HCT116 (cell line): Measurements from ENCODE around the gene YAE1. TPM values are rescaled to one million over a fixed set of nuclear protein-coding genes. Genes with fewer than 3 reads are reported as not detected.

Source experiments
- ATAC-seq: fragments of 200-7000 bp; cut with Tn5 transposase; 2 replicates; pipeline ENCODE4 v1.9.1; 2020; ENCODE audit warnings: mild to moderate bottlenecking, moderate library complexity
- BruUV-seq: library from RNA; stranded (reverse); fragments of 400-500 nt; replicated peaks from 2 replicates; lab custom pipeline; 2021; lab: Mats Ljungman, UMichigan
- CTCF ChIA-PET: fragments of 300-600 bp; sonication (Branson Sonifier 250); formaldehyde crosslinking; loops from one replicate; lab custom pipeline; 2021; ENCODE audit warnings: antibody characterized with exemption; lab: Charles Lee
- POLR2A ChIA-PET: fragments of 300-600, 350-600 bp; sonication (Branson Sonifier 250); formaldehyde crosslinking; loops from one replicate; lab custom pipeline; 2021; ENCODE audit warnings: antibody characterized with exemption; lab: Charles Lee
- RAD21 ChIA-PET, 2 experiments: fragments of 300-600 bp; sonication (Branson Sonifier 250); formaldehyde crosslinking; loops; one replicate each; lab custom pipeline; 2023; ENCODE audit warnings: low total read pairs in 2 of 2; ENCODE audit not compliant: uncharacterized antibody in 2 of 2, unreplicated experiment in 2 of 2, low non-redundant PET in 1 of 2; lab: Charles Lee
- DNase-seq: peaks from one replicate; pipeline ENCODE4 v3.0.0-alpha.2; 2010; ENCODE audit warnings: low read depth, low spot score
- H2AFZ ChIP-seq: fragments of 200-600 bp; shearing (Covaris generic), sonication (generic); 2 replicates; pipeline ENCODE4 v1.6.1; 2017; ENCODE audit warnings: low read depth, mixed run types, mixed read lengths, antibody characterized with exemption, low read length; ENCODE audit not compliant: poor library complexity, severe bottlenecking
- H3K27ac ChIP-seq: 2 replicates; pipeline ENCODE4 v1.5.1; 2012; ENCODE audit warnings: low read depth, low read length
- H3K27me3 ChIP-seq: fragments of 200-600 bp; sonication (generic); 2 replicates; pipeline ENCODE4 v1.6.1; 2016; ENCODE audit warnings: mixed run types, low read length, mixed read lengths; ENCODE audit not compliant: insufficient read depth
- H3K36me3 ChIP-seq, 2 experiments: fragments of 200-500 bp in 1 of 2; fragments of 200-600 bp in 1 of 2; sonication (Bioruptor generic) in 1 of 2; sonication (generic) in 1 of 2; 2 replicates each; pipeline versions ENCODE4 v1.5.1 to v1.6.1; 2014 to 2016; ENCODE audit warnings: low read length in 2 of 2, inconsistent platforms in 1 of 2, mixed read lengths in 1 of 2, mixed run types in 1 of 2; ENCODE audit not compliant: insufficient read depth in 2 of 2, control insufficient read depth in 1 of 2
- H3K4me1 ChIP-seq, 2 experiments: fragments of 200-600 bp in 1 of 2; sonication (generic) in 1 of 2; 2 replicates each; pipeline versions ENCODE4 v1.5.1 to v1.6.1; 2012 to 2017; ENCODE audit warnings: low read length in 2 of 2, inconsistent platforms in 1 of 2, mild to moderate bottlenecking in 1 of 2, mixed read lengths in 1 of 2, mixed run types in 1 of 2, moderate library complexity in 1 of 2; ENCODE audit not compliant: insufficient read depth in 2 of 2, control insufficient read depth in 1 of 2
- H3K4me2 ChIP-seq: fragments of 200-600 bp; sonication (generic); 2 replicates; pipeline ENCODE4 v1.6.1; 2017; ENCODE audit warnings: mixed run types, low read length, mixed read lengths
- H3K4me3 ChIP-seq, 2 experiments: fragments of 200-600 bp in 1 of 2; sonication (generic) in 1 of 2; replicated peaks in 1 of 2; 2 replicates each; pipeline ENCODE4 v1.5.1; 2011 to 2016; ENCODE audit warnings: low read length in 2 of 2, control low read depth in 1 of 2, low read depth in 1 of 2, mild to moderate bottlenecking in 1 of 2, mixed read lengths in 1 of 2, mixed run types in 1 of 2
- H3K79me2 ChIP-seq: fragments of 200-600 bp; sonication (generic); 2 replicates; pipeline ENCODE4 v1.6.1; 2017; ENCODE audit warnings: mild to moderate bottlenecking, mixed run types, low read length, moderate library complexity, mixed read lengths; ENCODE audit not compliant: insufficient read depth
- H3K9ac ChIP-seq: fragments of 200-600 bp; sonication (generic); 2 replicates; pipeline ENCODE4 v1.6.1; 2016; ENCODE audit warnings: low read length, mixed read lengths
- H3K9me2 ChIP-seq: fragments of 200-600 bp; sonication (generic), shearing (Covaris generic); 2 replicates; pipeline ENCODE4 v1.6.1; 2017; ENCODE audit warnings: mixed run types, mild to moderate bottlenecking, moderate library complexity; ENCODE audit not compliant: insufficient read depth
- H3K9me3 ChIP-seq, 2 experiments: fragments of 200-500 bp in 1 of 2; fragments of 200-600 bp in 1 of 2; sonication (Bioruptor generic) in 1 of 2; sonication (generic) in 1 of 2; 2 replicates each; pipeline ENCODE4 v1.6.1; 2014 to 2017; ENCODE audit warnings: low read length in 2 of 2, mixed read lengths in 2 of 2, inconsistent platforms in 1 of 2, low read depth in 1 of 2, mild to moderate bottlenecking in 1 of 2, mixed run types in 1 of 2, moderate library complexity in 1 of 2; ENCODE audit not compliant: control insufficient read depth in 1 of 2, insufficient read depth in 1 of 2
- H4K20me1 ChIP-seq: fragments of 200-600 bp; sonication (generic), shearing (Covaris generic); 2 replicates; pipeline ENCODE4 v1.6.1; 2017; ENCODE audit warnings: mixed run types, mild to moderate bottlenecking, moderate library complexity; ENCODE audit not compliant: insufficient read depth
- ATF3 ChIP-seq: IDR thresholded peaks from 2 replicates; pipeline ENCODE4 v1.6.1; 2012
- CBX3 ChIP-seq: IDR thresholded peaks from 2 replicates; pipeline ENCODE4 v1.6.1; 2012; ENCODE audit warnings: low read depth
- CTCF ChIP-seq, 3 experiments: fragments of 200-600 bp in 1 of 3; sonication (generic) in 1 of 3; IDR thresholded peaks in 2 of 3; conservative IDR thresholded peaks in 1 of 3; 2 replicates each; pipeline ENCODE4 v1.5.1; 2012 to 2017; ENCODE audit warnings: low read depth in 2 of 3, low read length in 2 of 3, antibody characterized with exemption in 1 of 3, borderline replicate concordance in 1 of 3, control low read depth in 1 of 3, mild to moderate bottlenecking in 1 of 3, mixed read lengths in 1 of 3, mixed run types in 1 of 3, moderate library complexity in 1 of 3; ENCODE audit not compliant: insufficient read depth in 1 of 3
- EZH2phosphoT487 ChIP-seq: fragments of 200-600 bp; IDR thresholded peaks from 2 replicates; pipeline ENCODE4 v1.6.1; 2018; ENCODE audit warnings: antibody characterized with exemption, borderline replicate concordance
- JUND ChIP-seq: IDR thresholded peaks from 2 replicates; pipeline ENCODE4 v1.6.1; 2012
- MAX ChIP-seq: IDR thresholded peaks from 2 replicates; pipeline ENCODE4 v1.6.1; 2012
- POLR2A ChIP-seq: IDR thresholded peaks from 2 replicates; pipeline ENCODE4 v1.7.0; 2011; ENCODE audit warnings: borderline replicate concordance; ENCODE audit not compliant: insufficient read depth, insufficient read length; ENCODE audit errors: extremely low read depth
- RAD21 ChIP-seq: IDR thresholded peaks from 2 replicates; pipeline ENCODE4 v1.6.1; 2012; ENCODE audit warnings: low read depth, mild to moderate bottlenecking
- REST ChIP-seq: IDR thresholded peaks from 2 replicates; pipeline ENCODE4 v1.6.1; 2012; ENCODE audit warnings: low read depth
- SP1 ChIP-seq: IDR thresholded peaks from 2 replicates; pipeline ENCODE4 v1.6.1; 2012; ENCODE audit warnings: low read depth
- TCF7L2 ChIP-seq: IDR thresholded peaks from 2 replicates; pipeline ENCODE4 v1.7.0; 2011; ENCODE audit warnings: borderline replicate concordance, inconsistent platforms; ENCODE audit not compliant: insufficient read depth, insufficient read length; ENCODE audit errors: extremely low read depth
- YY1 ChIP-seq: IDR thresholded peaks from 2 replicates; pipeline ENCODE4 v1.6.1; 2011; ENCODE audit warnings: low read length, low read depth, moderate library complexity, mild to moderate bottlenecking; ENCODE audit not compliant: insufficient replicate concordance; ENCODE audit errors: extremely low read depth
- ZFX ChIP-seq: fragments of 450-650 bp; IDR thresholded peaks from 2 replicates; pipeline ENCODE4 v1.6.1; 2017
- ZNF274 ChIP-seq: fragments of 200-500 bp; sonication (Bioruptor generic); IDR thresholded peaks from 2 replicates; pipeline ENCODE4 v1.6.1; 2014; ENCODE audit warnings: mild to moderate bottlenecking, low read depth, low read length, inconsistent platforms
- intact Hi-C: fragments of 100-400 bp; cut with micrococcal nuclease; formaldehyde crosslinking; loops from 2 replicates; pipeline ENCODE4 v1.10.0; 2022
- total RNA-seq: library from RNA; stranded (reverse); gene quantifications from one replicate; pipeline ENCODE4 v1.2.1, GENCODE V29; 2021; ENCODE audit not compliant: unreplicated experiment

The YAE1 gene
- total RNA-seq, 1 experiment from 2014 or later = 16.9 TPM

- intact Hi-C loops = no loop called here
- POLR2A ChIA-PET = no interaction called here
Observed at GRCh38 chr7:39516498-39516897, 49.7 kb upstream of the YAE1 start.

More at GRCh38 chr7:39516498-39516897, 49.7 kb upstream of the YAE1 start:
- no peak overlapping the region for H2AFZ ChIP-seq
- H3K9me2 ChIP-seq = no peaks in the 10 kb centered on the region
- no peaks in the 10 kb centered on the region for H3K9me3 ChIP-seq
- no peak overlapping the region for H3K9ac ChIP-seq
- H3K27me3 ChIP-seq = no peaks in the 10 kb centered on the region
- DNase-seq = no peak
- no peak for ATAC-seq
- no peak for TF ChIP-seq JUND
- no peak for TF ChIP-seq TCF7L2
- no peak for TF ChIP-seq RAD21
- no peak for TF ChIP-seq ZFX
- TF ChIP-seq SP1 = no peak
- TF ChIP-seq ATF3 = no peak
- no peak for TF ChIP-seq POLR2A
- no peak for TF ChIP-seq REST
- no peak for TF ChIP-seq ZNF274
- no peak for TF ChIP-seq MAX
- TF ChIP-seq CBX3 = no peak
- TF ChIP-seq YY1 = no peak
- TF ChIP-seq CTCF (IDR thresholded peaks at IDR 0.05 in 2 of 3, conservative IDR thresholded peaks at IDR 0.05 in 1 of 3; ENCODE audit: borderline replicate concordance in 1 of 3, insufficient read depth in 1 of 3, low read depth in 2 of 3, low read length in 2 of 3) = no peak
- TF ChIP-seq EZH2phosphoT487 = no peak
- no TSS peak for BruUV-seq
- ChIA-PET RAD21 (no interaction called here), CTCF (no interaction called here)
- no peak overlapping the region for H3K4me2 ChIP-seq
- H3K79me2 ChIP-seq = no peaks in the 10 kb centered on the region
- no peaks in the 10 kb centered on the region for H4K20me1 ChIP-seq
- no peak overlapping the region for H3K4me3 ChIP-seq
- no peak overlapping the region for H3K27ac ChIP-seq
- H3K36me3 ChIP-seq = no peaks in the 10 kb centered on the region
- peaks cover 0 to 7% of the 10 kb centered on the region in 2 experiments; a peak in 1 of 4 replicates for H3K4me1 ChIP-seq
